Subcutaneous adipose tissue (tissue), 4 donors: ENCODE data around the gene CARD11. TPM values are rescaled to one million over a fixed set of nuclear protein-coding genes. Genes with fewer than 3 reads are reported as not detected.

Experiments used
- CTCF ChIP-seq: fragments of 450-650 bp; IDR thresholded peaks from one replicate; pipeline ENCODE4 v1.5.1; 2016; ENCODE audit warnings: low read depth, mild to moderate bottlenecking, control low read depth, antibody characterized with exemption, moderate library complexity
- total RNA-seq, 4 donors: library from RNA; depleted of rRNA; stranded (reverse); fragments of >200 nt; gene quantifications; one replicate each; pipeline ENCODE4 v1.1.0, GENCODE V29; 2016

The CARD11 gene
- total RNA-seq, 4 donors from 2014 or later = 0.57 to 1.2 (median 0.77) TPM

GRCh38 chr7:3073763-3074458 is 30.2 kb upstream of the CARD11 start:
- TF ChIP-seq CTCF = no peak

GRCh38 chr7:3070908-3071307 is 27.2 kb upstream of the CARD11 start:
- TF ChIP-seq CTCF = no peak

GRCh38 chr7:3069771-3070449 is 26.2 kb upstream of the CARD11 start:
- no peak for TF ChIP-seq CTCF

GRCh38 chr7:3068530-3068929 is 24.9 kb upstream of the CARD11 start:
- no peak for TF ChIP-seq CTCF

GRCh38 chr7:3067606-3068380 is 24.1 kb upstream of the CARD11 start:
- no peak for TF ChIP-seq CTCF

GRCh38 chr7:3067193-3067592 is 23.5 kb upstream of the CARD11 start:
- no peak for TF ChIP-seq CTCF

GRCh38 chr7:3066506-3066905 is 22.8 kb upstream of the CARD11 start:
- no peak for TF ChIP-seq CTCF
